ENCODE measurements around the gene SYT14.

DNA sequence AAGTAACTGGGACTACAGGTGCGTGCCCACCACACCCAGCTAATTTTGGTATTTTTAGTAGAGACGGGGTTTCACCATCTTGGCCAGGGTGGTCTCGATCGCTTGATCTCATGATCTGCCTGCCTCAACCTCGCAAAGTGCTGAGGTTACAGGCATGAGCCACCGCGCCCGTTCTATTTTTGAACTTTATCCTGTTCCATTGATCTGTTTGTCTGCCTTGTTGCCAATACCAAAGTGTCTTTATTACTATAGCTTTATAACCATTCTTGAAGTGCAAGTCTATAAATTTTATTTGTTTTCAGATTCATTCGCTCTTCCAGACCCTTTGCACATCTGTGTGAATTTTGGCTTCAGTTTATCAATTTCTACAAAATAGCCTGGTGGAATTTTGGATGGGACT lies 28.0 kb downstream of the SYT14 start:
- TF ChIP-seq, protein P1, sequence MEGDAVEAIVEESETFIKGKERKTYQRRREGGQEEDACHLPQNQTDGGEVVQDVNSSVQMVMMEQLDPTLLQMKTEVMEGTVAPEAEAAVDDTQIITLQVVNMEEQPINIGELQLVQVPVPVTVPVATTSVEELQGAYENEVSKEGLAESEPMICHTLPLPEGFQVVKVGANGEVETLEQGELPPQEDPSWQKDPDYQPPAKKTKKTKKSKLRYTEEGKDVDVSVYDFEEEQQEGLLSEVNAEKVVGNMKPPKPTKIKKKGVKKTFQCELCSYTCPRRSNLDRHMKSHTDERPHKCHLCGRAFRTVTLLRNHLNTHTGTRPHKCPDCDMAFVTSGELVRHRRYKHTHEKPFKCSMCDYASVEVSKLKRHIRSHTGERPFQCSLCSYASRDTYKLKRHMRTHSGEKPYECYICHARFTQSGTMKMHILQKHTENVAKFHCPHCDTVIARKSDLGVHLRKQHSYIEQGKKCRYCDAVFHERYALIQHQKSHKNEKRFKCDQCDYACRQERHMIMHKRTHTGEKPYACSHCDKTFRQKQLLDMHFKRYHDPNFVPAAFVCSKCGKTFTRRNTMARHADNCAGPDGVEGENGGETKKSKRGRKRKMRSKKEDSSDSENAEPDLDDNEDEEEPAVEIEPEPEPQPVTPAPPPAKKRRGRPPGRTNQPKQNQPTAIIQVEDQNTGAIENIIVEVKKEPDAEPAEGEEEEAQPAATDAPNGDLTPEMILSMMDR (conservative IDR thresholded peaks at IDR 0.05): no peak
- TF ChIP-seq EZH2 (IDR thresholded peaks at IDR 0.05; ENCODE audit: low read depth): no peak
